Ishikawa (cell line): ENCODE results near the gene BAZ2B.

Source experiments
- CEBPB ChIP-seq: IDR thresholded peaks from 2 replicates; pipeline ENCODE4 v1.6.1; 2012
- CREB1 ChIP-seq: IDR thresholded peaks from 2 replicates; pipeline ENCODE4 v1.6.1; 2012; ENCODE audit warnings: low read depth
- EGR1 ChIP-seq: IDR thresholded peaks from 2 replicates; pipeline ENCODE4 v1.6.1; 2012
- EP300 ChIP-seq: IDR thresholded peaks from 2 replicates; pipeline ENCODE4 v1.6.1; 2012; ENCODE audit warnings: borderline replicate concordance
- FOXM1 ChIP-seq: IDR thresholded peaks from 2 replicates; pipeline ENCODE4 v1.6.1; 2012; ENCODE audit warnings: low read depth, borderline replicate concordance
- NFIC ChIP-seq: IDR thresholded peaks from 2 replicates; pipeline ENCODE4 v1.6.1; 2012
- RAD21 ChIP-seq: IDR thresholded peaks from 2 replicates; pipeline ENCODE4 v1.6.1; 2012; ENCODE audit warnings: low read depth
- TAF1 ChIP-seq: IDR thresholded peaks from 2 replicates; pipeline ENCODE4 v1.6.1; 2012; ENCODE audit warnings: low read depth, mild to moderate bottlenecking
- TCF12 ChIP-seq: IDR thresholded peaks from 2 replicates; pipeline ENCODE4 v1.6.1; 2012; ENCODE audit warnings: low read depth
- TEAD4 ChIP-seq: IDR thresholded peaks from 2 replicates; pipeline ENCODE4 v1.6.1; 2012
- YY1 ChIP-seq: IDR thresholded peaks from 2 replicates; pipeline ENCODE4 v1.6.1; 2012; ENCODE audit warnings: low read depth
- ZBTB7A ChIP-seq: IDR thresholded peaks from 2 replicates; pipeline ENCODE4 v1.6.1; 2012; ENCODE audit warnings: low read depth
- TF ChIP-seq, protein P1 (sequence below): IDR thresholded peaks from 2 replicates; pipeline ENCODE4 v1.6.1; 2012
- TF ChIP-seq, protein P2 (sequence below): IDR thresholded peaks from 2 replicates; pipeline ENCODE4 v1.6.1; 2012; ENCODE audit warnings: low read depth, mild to moderate bottlenecking

DNA sequence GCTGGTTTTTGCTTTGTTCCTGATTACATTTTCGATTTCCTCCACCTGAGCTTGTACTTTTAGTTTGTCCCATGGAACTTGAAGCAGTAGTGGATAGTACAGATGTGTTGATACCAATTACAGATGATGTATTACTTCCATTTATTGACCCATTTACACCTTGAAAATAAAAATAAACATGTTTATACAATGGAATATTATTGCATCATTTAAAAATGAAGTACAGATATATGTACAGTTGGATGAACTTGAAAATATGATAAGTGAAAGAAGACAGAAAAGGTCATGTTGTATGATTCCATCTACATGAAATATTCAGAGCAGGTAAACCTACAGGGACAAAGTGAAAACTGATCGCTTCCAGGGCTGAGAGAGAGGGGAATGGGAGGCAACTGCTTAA, 169.5 kb downstream of the BAZ2B start:
- TF ChIP-seq EGR1 (no peak), RAD21 (no peak), TCF12 (no peak), CREB1 (no peak), TAF1 (no peak), EP300 (no peak), NFIC (no peak), CEBPB (no peak), TEAD4 (no peak), FOXM1 (no peak), YY1 (no peak), ZBTB7A (no peak)
- TF ChIP-seq, protein P1, sequence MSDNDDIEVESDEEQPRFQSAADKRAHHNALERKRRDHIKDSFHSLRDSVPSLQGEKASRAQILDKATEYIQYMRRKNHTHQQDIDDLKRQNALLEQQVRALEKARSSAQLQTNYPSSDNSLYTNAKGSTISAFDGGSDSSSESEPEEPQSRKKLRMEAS, result no peak
- TF ChIP-seq, protein P2, sequence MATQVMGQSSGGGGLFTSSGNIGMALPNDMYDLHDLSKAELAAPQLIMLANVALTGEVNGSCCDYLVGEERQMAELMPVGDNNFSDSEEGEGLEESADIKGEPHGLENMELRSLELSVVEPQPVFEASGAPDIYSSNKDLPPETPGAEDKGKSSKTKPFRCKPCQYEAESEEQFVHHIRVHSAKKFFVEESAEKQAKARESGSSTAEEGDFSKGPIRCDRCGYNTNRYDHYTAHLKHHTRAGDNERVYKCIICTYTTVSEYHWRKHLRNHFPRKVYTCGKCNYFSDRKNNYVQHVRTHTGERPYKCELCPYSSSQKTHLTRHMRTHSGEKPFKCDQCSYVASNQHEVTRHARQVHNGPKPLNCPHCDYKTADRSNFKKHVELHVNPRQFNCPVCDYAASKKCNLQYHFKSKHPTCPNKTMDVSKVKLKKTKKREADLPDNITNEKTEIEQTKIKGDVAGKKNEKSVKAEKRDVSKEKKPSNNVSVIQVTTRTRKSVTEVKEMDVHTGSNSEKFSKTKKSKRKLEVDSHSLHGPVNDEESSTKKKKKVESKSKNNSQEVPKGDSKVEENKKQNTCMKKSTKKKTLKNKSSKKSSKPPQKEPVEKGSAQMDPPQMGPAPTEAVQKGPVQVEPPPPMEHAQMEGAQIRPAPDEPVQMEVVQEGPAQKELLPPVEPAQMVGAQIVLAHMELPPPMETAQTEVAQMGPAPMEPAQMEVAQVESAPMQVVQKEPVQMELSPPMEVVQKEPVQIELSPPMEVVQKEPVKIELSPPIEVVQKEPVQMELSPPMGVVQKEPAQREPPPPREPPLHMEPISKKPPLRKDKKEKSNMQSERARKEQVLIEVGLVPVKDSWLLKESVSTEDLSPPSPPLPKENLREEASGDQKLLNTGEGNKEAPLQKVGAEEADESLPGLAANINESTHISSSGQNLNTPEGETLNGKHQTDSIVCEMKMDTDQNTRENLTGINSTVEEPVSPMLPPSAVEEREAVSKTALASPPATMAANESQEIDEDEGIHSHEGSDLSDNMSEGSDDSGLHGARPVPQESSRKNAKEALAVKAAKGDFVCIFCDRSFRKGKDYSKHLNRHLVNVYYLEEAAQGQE, result no peak
